Sigmoid colon (tissue), 7 donors: ENCODE data around the gene PTGES2. TPM values are rescaled to one million over a fixed set of nuclear protein-coding genes. Genes with fewer than 3 reads are reported as not detected.

Experiments used
- DNase-seq: peaks from one replicate; pipeline ENCODE4 v3.0.0-alpha.2; 2019
- H3K27ac ChIP-seq, 4 donors: fragments of 200-600 bp; sonication (generic); one replicate each; pipeline ENCODE4 v1.5.1; 2016 to 2019; ENCODE audit warnings: mild to moderate bottlenecking in 1 of 4
- H3K27me3 ChIP-seq, 3 donors: fragments of 200-600 bp; sonication (generic); one replicate each; pipeline ENCODE4 v1.5.1; 2019; ENCODE audit warnings: mild to moderate bottlenecking in 1 of 3
- H3K36me3 ChIP-seq, 4 donors: fragments of 200-600 bp; sonication (generic); one replicate each; pipeline ENCODE4 v1.5.1; 2016 to 2019
- H3K4me1 ChIP-seq, 4 donors: fragments of 200-600 bp; sonication (generic); one replicate each; pipeline ENCODE4 v1.5.1; 2017 to 2019
- H3K4me3 ChIP-seq, 4 donors: fragments of 200-600 bp; sonication (generic); one replicate each; pipeline ENCODE4 v1.5.1; 2017 to 2019; ENCODE audit warnings: mild to moderate bottlenecking in 2 of 4, moderate library complexity in 1 of 4
- H3K9me3 ChIP-seq, 4 donors: fragments of 200-600 bp in 3 of 4; sonication (generic) in 3 of 4; one replicate each; pipeline versions ENCODE4 v1.5.1 to v1.6.1; 2013 to 2019
- EP300 ChIP-seq, 4 donors: sonication (generic); formaldehyde crosslinking; IDR thresholded peaks; one replicate each; pipeline ENCODE4 v1.6.1; 2017; ENCODE audit warnings: antibody characterized with exemption in 4 of 4
- POLR2A ChIP-seq, 2 donors: fragments of 450-650 bp; IDR thresholded peaks; one replicate each; pipeline ENCODE4 v1.6.1; 2016; ENCODE audit warnings: antibody characterized with exemption in 2 of 2, mild to moderate bottlenecking in 2 of 2, moderate library complexity in 2 of 2
- POLR2AphosphoS5 ChIP-seq, 4 donors: sonication (generic); formaldehyde crosslinking; IDR thresholded peaks; one replicate each; pipeline ENCODE4 v1.6.1; 2017; ENCODE audit warnings: antibody characterized with exemption in 4 of 4
- WGBS, 2 donors: extraction: QIAGEN DNeasy Blood & Tissue Kit; methylation state at CpG; one replicate each; pipeline ENCODE4 v1.1.7; 2013; 5-methylcytosine and 5-hydroxymethylcytosine counted together
- intact Hi-C: fragments of 100-400 bp; cut with DNase I; formaldehyde crosslinking; loops from one replicate; pipeline ENCODE4 v1.15.1; 2023
- polyA plus RNA-seq, 3 donors: library from polyadenylated mRNA; stranded (reverse); fragments of 200-250 nt; gene quantifications; one replicate each; pipeline ENCODE4 v1.2.3, GENCODE V29; 2013
- total RNA-seq, 4 donors: library from RNA; depleted of rRNA; stranded (reverse); fragments of >200 nt; gene quantifications; one replicate each; pipeline ENCODE4 v1.1.0, GENCODE V29; 2016
- TF ChIP-seq, protein P1 (sequence below), 4 experiments: fragments of 450-650 bp in 3 of 4; fragments of 200-600 bp in 1 of 4; IDR thresholded peaks; one replicate each; pipeline ENCODE4 v1.5.1; 2016 to 2019; ENCODE audit warnings: antibody characterized with exemption in 4 of 4, mild to moderate bottlenecking in 3 of 4, moderate library complexity in 2 of 4
- donor health status: healthy with polysubstance abuse.
- donor health status: Bipolar disorder and iron deficiency.
- donor health status: healthy.

Gene PTGES2
- total and polyA plus RNA-seq, 7 donors = 56.5 to 119 (median 82.2) TPM

- peaks cover 0 to 81% (median 75%) of the 10 kb centered on the region in 4 donors for H3K4me1 ChIP-seq
- no peaks in the 10 kb centered on the region for H3K9me3 ChIP-seq
- WGBS, 2 donors = 89% methylated on average over 19 of the region's 19 CpGs
- H3K27ac ChIP-seq = peak overlapping the region; percentile 91 to 98 (median 92)
- H3K4me3 ChIP-seq = no peak overlapping the region
- TF ChIP-seq EP300 (IDR thresholded peaks at IDR 0.05) (no peak), POLR2AphosphoS5 (IDR thresholded peaks at IDR 0.05) (no peak), POLR2A (IDR thresholded peaks at IDR 0.05) (no peak)
- TF ChIP-seq, protein P1, sequence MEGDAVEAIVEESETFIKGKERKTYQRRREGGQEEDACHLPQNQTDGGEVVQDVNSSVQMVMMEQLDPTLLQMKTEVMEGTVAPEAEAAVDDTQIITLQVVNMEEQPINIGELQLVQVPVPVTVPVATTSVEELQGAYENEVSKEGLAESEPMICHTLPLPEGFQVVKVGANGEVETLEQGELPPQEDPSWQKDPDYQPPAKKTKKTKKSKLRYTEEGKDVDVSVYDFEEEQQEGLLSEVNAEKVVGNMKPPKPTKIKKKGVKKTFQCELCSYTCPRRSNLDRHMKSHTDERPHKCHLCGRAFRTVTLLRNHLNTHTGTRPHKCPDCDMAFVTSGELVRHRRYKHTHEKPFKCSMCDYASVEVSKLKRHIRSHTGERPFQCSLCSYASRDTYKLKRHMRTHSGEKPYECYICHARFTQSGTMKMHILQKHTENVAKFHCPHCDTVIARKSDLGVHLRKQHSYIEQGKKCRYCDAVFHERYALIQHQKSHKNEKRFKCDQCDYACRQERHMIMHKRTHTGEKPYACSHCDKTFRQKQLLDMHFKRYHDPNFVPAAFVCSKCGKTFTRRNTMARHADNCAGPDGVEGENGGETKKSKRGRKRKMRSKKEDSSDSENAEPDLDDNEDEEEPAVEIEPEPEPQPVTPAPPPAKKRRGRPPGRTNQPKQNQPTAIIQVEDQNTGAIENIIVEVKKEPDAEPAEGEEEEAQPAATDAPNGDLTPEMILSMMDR (IDR thresholded peaks at IDR 0.05) = no peak
- intact Hi-C loops = no loop called here
- no peak for DNase-seq
- peaks cover 0 to 10% (median 7%) of the 10 kb centered on the region in 4 donors for H3K36me3 ChIP-seq
- H3K27me3 ChIP-seq = no peaks in the 10 kb centered on the region
These were observed 30.7 kb downstream of the PTGES2 start for GRCh38 chr9:128096616-128097536.

DNA sequence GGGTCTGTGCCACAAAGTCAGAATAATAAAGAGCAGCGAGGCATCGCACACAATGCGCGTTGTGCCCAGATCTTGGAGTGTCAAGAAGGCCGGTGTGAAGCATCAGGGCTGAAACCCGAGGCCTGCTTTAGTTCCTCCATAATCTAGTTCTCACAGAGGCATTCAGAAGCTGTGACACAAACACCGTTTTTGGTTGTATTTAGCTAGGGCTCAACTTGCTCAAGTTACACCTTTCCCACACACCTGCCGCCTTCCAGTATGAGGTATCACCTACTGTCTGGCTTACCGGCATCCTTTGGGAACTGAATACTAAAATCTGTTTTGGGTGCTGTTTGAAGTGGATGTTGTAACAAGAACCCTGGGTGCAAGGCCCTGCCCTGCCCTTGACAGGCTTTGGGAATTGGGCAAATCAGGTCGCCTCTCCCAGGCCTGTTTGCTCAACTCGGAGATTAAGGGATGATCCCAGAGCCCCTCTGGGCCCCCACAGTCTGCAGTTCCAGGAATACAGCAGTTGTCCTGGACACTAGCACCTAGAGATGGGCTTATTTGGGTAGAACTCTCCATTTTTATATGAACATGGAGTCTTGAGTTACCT, 32.5 kb downstream of the PTGES2 start:
- intact Hi-C loops = no loop called here

GRCh38 chr9:128094166-128094949, 33.2 kb downstream of the PTGES2 start:
- intact Hi-C loops = no loop called here
- H3K4me1 ChIP-seq = peaks cover 0 to 74% (median 69%) of the 10 kb centered on the region in 4 donors
- WGBS, 2 donors = 25 to 31% methylated on average over 8 of the region's 8 CpGs
- H3K4me3 ChIP-seq = peak overlapping the region; percentile 10 to 29 (median 24)
- H3K27me3 ChIP-seq = no peaks in the 10 kb centered on the region
- H3K36me3 ChIP-seq = no peaks in the 10 kb centered on the region
- H3K9me3 ChIP-seq = no peaks in the 10 kb centered on the region
- DNase-seq = peak; percentile 98
- peak overlapping the region; percentile 91 to 98 (median 92) for H3K27ac ChIP-seq
- TF ChIP-seq, protein P1 (IDR thresholded peaks at IDR 0.05) = no peak
- TF ChIP-seq EP300 (IDR thresholded peaks at IDR 0.05) (peak in 3 of 4 donors; percentile 25 to 58 (median 51)), POLR2A (IDR thresholded peaks at IDR 0.05) (peak in 1 of 2 donors; percentile 22), POLR2AphosphoS5 (IDR thresholded peaks at IDR 0.05) (peak; percentile 59 to 98 (median 78))

More for the DNA sequence above, 32.5 kb downstream of the PTGES2 start:
- TF ChIP-seq, protein P1 (IDR thresholded peaks at IDR 0.05) = no peak
- no peak for TF ChIP-seq POLR2A (IDR thresholded peaks at IDR 0.05)
- Histone ChIP-seq H3K27me3 (no peaks in the 10 kb centered on the region), H3K36me3 (no peaks in the 10 kb centered on the region), H3K4me1 (peaks cover 0 to 81% (median 76%) of the 10 kb centered on the region in 4 donors), H3K4me3 (no peak overlapping the region), H3K9me3 (no peaks in the 10 kb centered on the region), H3K27ac (peak overlapping the region; percentile 91 to 98 (median 92))
- no peak for DNase-seq
- WGBS, 2 donors = 85 to 91% methylated on average over 11 of the region's 11 CpGs

DNA sequence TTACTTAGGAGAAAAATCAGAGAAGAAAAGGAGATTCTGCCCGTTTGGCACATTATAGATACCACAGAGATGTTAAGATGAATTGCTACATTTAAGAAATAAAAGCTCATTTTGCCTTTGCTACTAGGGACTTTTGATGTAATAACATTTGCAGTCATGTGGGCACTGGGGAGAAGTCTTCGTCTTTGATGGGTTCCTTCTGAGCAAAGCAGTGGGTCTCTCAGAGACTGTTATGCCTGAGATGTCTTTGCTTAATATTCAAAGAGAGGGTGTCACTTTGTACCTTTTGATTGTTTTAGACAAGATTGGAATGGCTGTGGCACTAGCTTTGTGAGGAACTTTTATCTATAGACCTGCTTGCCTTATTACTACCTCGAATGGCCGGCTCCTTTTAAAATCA, 34.5 kb downstream of the PTGES2 start:
- Histone ChIP-seq H3K4me3 (no peak overlapping the region), H3K4me1 (peaks cover 0 to 62% (median 59%) of the 10 kb centered on the region in 4 donors)

More for the DNA sequence above, 34.5 kb downstream of the PTGES2 start:
- Histone ChIP-seq H3K27ac (peak overlapping the region; percentile 91 to 98 (median 92)), H3K9me3 (no peaks in the 10 kb centered on the region), H3K36me3 (no peaks in the 10 kb centered on the region), H3K27me3 (no peaks in the 10 kb centered on the region)
- 62 to 89% methylated on average over 4 of the region's 4 CpGs for WGBS, 2 donors
- TF ChIP-seq, protein P1 (IDR thresholded peaks at IDR 0.05) = no peak
- TF ChIP-seq POLR2AphosphoS5 (IDR thresholded peaks at IDR 0.05) = no peak
- TF ChIP-seq EP300 (IDR thresholded peaks at IDR 0.05) = no peak
- TF ChIP-seq POLR2A (IDR thresholded peaks at IDR 0.05) = no peak
- intact Hi-C loops = no loop called here
- no peak for DNase-seq
